NCI-H128 (cell line): ENCODE measurements around the gene CABLES1.
"Not testable (repeated sequence)": the region's sequence is repeated elsewhere in the genome, so short reads cannot be mapped to it uniquely, and the experiment has no call there.

ENCODE experiments used
- DNase-seq: peaks from one replicate; lab custom pipeline; 2025; ENCODE audit not compliant: unreplicated experiment; lab: John Stamatoyannopoulos, UW

CABLES1 gene

DNA sequence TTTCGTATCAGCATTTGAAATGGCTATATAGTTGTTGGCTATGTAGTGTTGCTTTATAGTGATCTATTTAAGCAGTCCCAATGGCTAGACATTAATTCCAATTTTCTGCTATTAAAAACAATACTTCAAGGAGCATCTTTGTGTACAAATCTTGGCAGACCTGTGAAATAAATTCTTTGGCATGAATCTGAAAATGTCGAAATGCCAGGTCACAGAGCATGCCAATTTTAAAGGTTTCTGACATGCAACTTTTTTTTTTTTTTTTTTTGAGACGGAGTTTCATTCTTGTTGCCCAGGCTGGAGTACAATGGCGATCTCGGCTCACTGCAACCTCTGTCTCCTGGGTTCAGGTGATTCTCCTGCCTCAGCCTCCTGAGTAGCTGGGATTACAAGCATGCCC, 26.8 kb upstream of the CABLES1 start:
- no peak for DNase-seq

DNA sequence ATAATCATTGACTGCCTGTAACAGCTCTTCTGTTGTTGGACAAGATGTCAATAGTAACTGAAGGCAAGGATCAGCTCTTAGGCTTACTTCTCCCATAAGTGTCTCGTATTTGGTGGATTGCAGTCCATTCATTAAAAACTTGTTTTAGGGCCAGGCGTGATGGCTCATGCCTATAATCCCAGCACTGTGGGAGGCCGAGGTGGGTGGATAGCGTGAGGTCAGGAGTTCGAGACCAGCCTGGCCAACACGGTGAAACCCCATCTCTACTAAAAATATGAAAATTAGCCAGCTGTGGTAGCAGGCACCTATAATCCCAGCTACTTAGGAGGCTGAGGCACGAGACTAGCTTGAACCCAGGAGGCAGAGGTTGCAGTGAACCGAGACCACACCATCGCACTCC, 26.1 kb upstream of the CABLES1 start:
- DNase-seq = not testable (repeated sequence)

DNA sequence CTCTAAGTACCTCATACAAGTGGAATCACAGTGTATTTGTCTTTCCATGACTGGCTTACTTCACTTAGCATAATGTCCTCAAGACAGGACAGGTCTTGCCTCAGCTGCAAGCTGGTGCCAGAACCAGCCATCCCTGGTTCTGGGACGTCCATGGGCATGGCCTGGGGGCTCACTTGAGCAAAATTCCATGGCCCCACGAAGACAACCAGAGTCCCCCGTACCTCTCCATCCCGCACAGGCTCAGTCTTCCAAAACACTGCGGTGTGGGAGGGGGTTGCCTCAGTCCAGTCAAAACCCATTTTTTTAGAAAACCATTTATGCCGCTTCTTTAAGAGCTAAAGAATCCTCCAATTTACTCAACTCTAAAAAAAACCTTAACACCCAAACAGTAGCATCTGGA, 21.7 kb upstream of the CABLES1 start:
- no peak for DNase-seq

DNA sequence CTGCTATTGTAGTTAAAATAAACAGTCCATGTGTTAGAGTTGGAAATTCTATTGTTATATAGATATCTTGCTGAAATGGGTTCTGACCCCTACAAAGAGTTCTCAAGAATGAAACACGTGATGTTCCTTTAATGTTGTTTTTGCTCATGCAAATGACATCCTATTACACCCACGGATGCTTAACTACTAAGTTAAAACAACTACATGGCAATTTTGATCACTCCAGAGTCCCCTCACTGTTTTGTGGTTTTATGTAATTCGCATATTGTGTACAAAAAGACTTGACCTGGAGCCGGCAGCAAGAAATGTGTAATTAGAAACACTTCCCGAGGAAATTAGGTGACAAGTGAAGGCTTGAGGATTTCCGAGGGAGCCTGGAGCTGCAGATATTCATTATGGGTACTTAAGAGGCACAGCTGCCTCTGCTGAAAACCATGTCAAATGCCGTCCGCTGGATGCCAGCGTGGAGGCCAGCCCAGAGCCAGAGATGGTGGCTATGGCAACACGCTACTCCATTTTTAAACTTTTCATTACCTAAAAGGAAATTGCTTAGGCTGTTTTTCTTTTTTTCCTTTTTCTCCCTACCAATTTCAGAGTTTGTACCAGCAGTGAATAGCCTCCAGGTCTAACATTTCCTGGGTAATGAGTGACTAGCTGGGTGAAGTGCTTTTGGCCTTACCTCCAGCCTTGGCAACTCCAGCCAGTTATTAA, 21.0 kb upstream of the CABLES1 start:
- no peak for DNase-seq

DNA sequence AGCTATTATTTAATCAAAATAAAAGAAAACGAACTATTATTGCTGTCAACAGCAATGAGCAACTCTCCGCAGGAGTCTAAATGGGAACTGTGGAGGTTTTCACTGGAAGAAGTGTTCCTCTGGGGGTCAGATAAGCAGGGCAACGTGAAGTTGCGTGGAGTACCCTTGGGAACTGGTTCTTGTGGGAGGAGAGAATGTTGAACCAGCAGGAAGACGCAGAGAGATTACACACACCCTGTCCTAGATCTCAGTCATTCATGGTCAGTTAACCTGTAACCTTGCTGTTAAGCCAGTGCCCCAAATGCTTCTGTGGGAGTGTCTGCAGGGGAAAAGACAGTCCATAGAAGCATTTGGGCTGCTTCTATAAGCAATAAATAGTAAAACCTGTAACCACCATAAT, 20.4 kb upstream of the CABLES1 start:
- no peak for DNase-seq

DNA sequence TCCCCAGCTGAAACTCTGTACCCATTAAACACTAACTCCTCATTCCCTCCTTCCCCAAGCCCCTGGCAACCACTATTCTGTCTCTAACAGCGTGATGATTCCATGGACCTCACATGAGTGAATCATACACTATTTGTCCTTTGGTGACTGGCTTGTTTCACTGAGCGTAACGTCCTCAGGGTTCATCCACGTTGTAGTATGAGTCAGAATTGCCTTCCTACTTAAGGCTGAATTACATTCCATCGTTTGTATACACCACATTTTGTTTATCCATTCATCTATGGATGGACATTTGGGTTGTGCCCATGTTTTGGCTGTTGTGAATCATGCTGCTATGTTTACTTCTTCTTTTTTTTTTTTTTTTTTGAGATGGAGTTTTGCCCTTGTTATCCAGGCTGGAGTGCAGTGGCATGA, 19.6 kb upstream of the CABLES1 start:
- no peak for DNase-seq

DNA sequence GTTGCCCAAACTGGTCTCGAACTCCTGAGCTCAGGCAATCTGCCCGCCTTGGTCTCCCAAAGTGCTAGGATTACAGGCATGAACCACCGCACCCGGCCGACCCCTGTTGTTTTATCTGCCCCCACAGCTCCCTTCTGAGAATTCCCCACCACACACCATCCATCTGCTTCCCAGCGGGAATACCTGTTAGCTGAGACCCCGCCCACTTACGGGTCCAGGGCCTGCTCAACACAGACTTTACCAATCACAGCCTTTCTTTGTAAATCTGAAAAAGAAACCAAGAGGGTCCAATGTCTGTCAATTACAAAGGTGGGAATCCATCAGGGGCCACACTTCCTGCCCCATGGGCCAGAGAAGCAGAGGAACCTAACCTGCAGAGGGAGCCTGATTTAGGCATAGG, 14.2 kb upstream of the CABLES1 start:
- DNase-seq = no peak

DNA sequence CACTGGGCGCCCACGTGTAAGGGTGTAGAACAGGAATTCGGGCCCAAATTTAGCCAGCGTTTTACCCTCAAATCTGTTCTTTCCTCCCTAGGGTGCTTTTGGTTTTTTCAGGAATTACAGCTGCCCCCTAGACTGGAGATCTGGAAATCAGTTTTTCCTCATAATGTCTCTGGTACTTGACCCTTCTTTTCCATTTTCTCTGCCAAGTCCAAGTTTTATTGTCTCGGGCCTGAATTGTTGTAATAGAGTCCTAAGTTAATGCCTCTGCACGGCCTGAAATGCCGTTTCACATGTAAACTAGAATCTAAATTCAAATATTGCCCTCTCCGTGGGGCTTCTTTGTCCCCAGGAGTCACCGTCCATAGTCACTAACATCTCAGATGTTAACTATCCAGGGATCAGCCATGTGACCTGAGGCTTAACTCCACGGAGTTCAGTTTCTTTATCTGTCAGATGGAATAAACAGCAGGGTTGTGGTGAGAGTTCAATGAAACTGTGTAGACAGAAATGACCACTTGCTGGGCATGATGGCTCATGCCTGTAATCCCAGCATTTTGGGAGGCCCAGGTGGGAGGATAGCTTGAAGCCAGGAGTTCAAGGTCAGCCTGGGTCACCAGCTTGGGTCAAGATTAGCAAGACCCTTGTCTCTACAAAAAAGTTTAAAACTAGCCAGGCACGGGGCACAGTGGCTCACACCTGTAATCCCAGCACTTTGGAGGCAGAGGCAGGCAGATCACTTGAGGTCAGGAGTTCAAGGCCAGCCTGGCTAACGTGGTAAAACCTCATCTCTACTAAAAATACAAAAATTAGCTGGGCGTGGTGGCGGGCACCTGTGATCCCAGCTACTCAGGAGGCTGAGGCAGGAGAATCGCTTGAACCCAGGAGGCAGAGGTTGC, 12.7 kb upstream of the CABLES1 start:
- DNase-seq = no peak

DNA sequence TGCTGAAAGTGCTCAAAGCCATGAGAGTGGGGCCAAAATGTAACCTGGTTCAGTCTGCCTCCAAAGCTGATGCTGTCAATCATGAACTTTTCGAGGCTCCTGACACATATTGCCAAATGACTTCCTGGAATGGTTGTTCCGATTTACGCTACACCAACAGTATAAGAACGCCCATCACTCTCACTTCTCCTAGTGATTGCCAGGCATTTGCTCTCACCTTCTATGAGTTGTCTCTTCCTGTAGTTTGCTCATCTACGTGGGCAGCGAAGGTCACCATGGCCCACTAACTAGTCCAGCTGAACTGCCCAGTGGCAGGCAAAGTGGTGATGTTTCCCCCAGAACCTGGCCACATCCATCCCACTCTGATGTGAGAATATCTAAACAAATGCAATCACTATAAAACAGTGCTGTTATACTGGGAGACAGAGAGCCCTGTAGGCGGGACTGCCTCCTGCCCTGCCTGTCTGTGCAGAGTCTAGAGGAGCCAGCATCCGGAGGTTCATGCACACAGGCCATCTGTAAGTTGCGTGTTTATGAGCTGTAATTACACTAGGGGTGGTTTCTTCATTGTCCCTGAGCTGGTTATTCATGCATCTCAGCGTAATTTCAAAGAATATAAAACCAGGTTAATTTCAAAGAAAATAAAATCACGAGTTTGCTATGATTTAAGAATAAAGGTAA, 8.8 kb upstream of the CABLES1 start:
- no peak for DNase-seq

DNA sequence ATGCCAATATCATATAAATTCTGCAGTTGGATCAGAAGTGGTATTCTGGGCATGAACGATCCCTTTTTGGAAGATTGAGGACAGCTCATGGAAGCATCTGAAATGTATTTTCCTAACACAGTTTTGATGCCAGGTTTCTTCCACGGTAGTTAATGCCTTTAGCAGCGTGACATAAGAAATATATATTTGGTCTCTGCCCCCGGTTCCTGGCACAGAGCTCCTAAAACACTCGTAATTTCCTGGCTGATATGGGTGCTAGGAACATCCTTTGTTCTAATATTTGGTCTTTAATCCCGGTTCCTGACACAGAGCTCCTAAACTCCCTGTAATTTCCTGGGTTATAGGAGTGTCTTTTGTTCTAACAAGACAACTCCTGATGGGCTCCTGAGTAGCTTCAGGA, 8.2 kb upstream of the CABLES1 start:
- no peak for DNase-seq

DNA sequence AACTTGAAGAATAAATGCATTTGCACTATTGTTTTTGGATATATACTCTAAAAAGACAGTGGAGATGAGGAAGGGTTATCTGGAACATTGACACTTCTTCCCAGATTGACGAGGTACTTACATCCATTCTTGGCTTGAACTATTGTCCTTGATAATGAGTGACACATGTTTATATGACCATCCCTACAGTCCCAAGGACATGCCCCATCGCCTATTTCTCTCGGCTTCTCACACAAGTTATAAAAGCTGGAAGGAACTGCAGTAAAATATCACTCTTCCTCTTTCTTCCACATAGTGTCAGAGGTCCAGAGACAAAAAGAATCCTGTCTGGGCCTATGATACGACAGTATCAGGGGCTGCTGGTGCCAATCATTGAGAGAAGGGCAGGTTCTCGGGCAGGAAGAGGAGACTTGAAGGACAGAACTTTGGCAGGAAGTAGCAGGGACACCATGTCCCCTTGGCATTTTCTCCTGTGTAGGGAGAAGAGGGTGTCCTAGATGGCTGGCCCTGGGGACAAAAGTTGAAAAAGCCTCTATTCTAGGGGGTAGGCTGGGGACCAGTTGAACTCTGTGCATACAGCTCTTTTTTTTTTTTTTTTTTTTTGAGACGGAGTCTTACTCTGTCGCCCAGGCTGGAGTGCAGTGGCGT, 5.8 kb upstream of the CABLES1 start:
- no peak for DNase-seq

DNA sequence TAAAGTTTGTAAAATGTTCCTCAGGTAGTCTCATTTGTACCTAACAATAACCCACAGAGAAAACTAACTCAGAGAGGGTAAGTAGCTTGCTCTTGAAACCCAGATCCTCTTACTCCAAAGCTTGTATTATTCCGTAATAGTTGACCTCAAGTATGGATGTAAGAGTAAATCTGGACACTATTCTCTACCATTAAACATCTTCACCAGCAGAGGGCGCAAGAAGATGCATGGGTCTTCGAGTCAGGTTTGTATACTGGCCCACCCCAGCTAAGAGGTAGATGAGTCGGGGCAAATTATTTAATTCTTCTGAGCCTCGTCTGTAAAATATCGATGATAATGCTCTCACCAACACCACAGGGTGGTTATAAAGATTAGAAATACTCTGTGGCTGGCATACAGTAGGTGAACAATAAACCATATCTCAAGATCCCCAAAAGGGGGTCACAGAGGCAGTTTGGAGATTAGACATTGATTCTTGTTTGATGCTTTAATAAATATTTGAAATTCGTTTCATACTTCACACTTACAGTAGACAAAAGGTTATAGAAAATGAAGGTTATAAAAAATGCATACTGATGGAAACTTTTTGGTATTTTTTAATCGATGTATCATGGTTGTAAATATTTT, 3.5 kb upstream of the CABLES1 start:
- DNase-seq = peak; percentile 87

DNA sequence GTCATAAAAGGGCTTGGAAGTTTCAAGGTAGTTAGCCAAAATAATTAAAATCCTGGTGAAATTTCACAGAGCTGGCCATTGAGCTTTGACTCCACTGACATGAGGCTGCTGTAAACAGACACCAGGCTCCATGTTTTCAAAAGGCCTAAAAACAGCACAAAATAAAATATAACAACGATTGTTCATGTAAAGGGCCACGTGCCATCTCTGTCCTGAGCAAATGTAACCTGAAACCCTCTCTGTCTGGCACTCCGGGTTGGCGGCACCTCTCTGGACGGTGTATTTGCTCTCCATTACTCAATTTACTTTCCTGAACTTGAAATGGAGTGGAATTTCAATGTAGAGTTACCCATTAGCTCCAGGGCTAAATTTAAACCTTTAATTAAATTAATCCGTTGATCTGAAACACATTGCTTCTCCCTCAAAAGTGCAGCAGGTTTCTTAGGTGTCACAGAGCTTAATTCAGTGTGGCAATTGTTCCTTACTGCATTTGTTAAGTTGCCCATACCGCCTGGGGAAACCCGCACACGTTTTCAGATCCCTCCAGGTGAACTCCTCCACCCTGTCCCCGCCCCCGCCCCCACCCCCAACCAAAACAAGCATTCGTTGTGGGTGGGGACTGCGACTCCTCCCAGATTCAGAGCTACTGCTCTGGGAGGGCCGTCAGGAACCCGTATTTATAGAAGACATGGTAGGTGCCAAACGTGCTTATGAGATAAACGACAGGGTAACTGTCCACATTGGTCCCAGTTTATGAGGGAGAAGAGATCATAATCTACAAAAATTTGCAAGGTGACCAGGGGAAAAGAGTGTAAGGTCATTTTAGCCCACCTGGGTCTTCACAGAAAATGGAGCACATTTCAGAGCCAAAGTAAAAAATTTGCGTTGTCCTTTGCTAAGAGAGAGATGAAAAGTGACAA, 1.2 kb upstream of the CABLES1 start:
- DNase-seq = peak; percentile 87

DNA sequence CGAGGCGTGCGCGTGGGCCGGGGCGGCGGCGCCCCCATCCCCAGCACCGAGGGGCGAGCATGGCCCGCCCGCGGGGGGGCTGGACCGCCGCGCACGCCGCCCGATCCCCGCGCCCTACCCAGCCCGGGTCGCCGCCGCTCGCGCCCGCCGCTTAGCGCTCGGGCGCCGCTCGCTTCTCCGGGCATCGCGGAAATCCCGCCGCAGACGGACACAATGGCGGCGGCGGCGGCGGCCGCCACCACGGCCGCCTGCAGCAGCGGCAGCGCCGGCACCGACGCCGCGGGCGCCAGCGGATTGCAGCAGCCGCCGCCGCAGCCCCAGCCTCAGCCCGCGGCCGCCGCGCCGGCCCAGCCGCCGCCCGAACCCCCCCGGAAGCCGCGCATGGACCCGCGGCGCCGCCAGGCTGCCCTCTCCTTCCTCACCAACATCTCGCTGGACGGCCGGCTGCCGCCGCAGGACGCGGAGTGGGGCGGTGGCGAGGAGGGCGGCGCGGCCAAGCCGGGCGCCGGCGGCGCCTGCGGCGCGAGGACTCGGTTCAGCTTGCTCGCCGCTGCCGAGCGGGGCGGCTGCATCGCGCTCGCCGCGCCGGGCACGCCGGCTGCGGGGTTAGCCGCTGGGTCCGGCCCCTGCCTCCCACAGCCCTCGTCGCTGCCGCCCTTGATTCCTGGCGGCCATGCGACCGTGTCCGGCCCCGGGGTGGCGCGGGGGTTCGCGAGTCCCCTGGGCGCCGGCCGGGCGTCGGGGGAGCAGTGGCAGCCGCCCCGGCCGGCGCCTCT, 453 bp downstream of the CABLES1 start:
- DNase-seq = no peak

DNA sequence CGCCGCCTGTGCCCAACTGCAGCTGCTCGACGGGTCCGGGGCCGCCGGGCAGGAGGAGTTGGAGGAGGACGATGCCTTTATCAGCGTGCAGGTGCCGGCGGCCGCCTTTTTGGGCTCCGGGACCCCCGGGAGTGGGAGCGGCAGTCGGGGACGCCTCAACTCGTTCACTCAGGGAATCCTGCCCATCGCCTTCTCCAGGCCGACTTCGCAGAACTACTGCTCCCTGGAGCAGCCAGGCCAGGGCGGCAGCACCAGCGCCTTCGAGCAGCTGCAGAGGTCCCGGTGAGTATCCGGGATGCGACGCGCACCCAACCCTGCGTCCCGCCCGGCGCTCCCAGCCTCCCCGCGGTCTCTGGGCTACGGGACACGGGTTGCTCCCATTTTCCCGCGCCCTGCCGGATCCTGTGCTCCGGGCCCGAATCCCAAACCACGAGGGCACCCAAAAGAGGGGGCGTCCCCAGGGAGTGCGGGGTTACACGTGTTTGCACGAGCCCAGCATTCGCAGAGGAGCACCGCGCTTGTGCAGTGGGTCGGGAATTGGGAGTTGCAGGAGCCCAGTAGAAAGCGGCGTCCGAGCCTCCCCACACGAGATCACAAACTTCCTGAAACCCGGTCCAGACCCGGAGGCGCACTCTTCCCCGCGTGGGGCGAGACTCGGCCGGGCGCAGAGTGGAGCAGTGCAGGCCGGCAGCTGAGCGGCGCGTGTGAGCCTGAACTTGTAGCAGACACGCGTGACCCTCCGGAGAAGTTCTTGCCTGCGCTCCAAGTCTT, 1.2 kb downstream of the CABLES1 start:
- no peak for DNase-seq

DNA sequence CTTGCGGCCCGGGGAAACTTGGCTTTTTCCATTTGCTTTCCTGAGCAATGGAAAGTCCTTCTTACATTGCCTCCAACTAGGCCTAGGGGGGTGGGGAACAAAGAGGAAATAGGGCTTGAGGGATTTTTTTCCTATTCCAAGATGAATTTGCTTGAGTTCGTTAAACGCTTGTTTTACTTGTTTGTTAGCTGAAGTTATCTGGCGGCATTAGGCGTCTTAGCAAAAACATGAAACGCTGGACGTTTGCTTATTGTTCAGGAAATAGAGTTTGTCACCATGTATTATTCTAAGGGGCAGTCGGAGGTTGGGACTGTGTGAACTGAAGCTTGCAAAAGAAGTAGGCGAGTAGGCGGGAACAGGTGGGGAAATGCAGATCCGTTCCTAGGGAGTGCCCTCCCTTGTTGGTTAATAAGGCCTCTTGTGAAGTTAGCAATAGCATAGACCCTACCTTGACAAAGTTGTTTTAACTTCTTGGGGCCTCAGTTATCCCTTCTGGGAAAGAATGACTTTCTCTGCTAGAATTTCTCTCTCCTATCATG, 1.9 kb downstream of the CABLES1 start:
- peak; percentile 16 for DNase-seq

DNA sequence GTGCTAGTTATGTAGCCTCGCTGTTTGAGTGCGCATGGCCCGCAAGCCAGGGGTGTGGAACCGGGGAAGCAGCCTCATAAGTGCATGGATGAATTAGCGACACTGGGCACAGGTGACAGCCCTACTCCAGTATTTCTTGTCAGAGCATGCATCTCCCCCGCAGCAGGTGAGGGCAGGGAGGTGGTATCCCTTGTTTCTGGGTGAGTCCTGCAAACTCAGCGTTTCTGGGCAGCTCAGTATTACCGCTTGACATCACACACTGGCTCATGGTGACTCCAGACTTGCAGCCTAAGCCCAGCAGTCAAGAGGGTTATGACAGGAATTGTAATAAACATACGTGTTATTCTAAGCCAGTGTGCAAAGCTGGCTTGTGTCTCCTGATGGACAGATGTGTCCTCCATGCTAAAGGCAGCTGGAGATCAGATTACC, 2.5 kb downstream of the CABLES1 start:
- DNase-seq = no peak

DNA sequence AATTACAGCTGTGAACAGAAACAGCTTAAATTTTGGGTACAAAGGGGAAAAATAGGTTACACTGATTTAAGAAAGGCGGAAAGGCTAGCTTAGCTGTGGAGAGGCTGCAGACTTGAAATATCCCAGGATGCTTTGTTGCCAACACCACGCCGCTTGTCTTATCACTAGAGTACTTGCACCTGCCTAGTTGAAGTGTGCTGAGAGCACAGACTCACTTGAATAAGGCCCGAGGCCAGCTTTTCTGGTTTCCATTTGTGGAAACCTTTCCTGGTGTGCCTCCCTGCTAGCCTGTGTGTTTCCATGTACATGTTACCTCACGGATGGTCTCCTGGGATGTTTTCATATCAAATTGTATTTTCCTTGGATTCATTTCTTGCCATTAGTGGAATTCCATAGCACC, 3.2 kb downstream of the CABLES1 start:
- peak; percentile 81 for DNase-seq
